ENCODE measurements around the gene RAD50.
"Not testable (repeated sequence)": the region's sequence is repeated elsewhere in the genome, so short reads cannot be mapped to it uniquely, and the experiment has no call there.

The RAD50 gene

GRCh38 chr5:132629230-132629944 lies 72.6 kb downstream of the RAD50 start:
- ATAC-seq (ENCODE audit: low read depth) (no peak), DNase-seq (ENCODE audit: low spot score in 2 of 2) (no peak)
- Mint-ChIP-seq H3K4me3 (no peak overlapping the region), H3K4me1 (peaks cover 2% of the 10 kb centered on the region), H3K27ac (peak overlapping the region; percentile 25), H3K36me3 (peaks cover 35% of the 10 kb centered on the region), H3K9me3 (no peaks in the 10 kb centered on the region), H3K27me3 (no peaks in the 10 kb centered on the region)

- not testable (repeated sequence) for H3K4me3 Mint-ChIP-seq; H3K9me3 Mint-ChIP-seq; ATAC-seq (ENCODE audit: low read depth); DNase-seq (ENCODE audit: low spot score in 2 of 2); H3K27ac Mint-ChIP-seq; H3K4me1 Mint-ChIP-seq; H3K27me3 Mint-ChIP-seq
- peaks cover 33% of the 10 kb centered on the region for H3K36me3 Mint-ChIP-seq
These were observed 76.8 kb downstream of the RAD50 start for GRCh38 chr5:132633587-132633986.

GRCh38 chr5:132635873-132636272 lies 79.1 kb downstream of the RAD50 start:
- H3K4me3 Mint-ChIP-seq: no peak overlapping the region
- H3K4me1 Mint-ChIP-seq: no peaks in the 10 kb centered on the region
- no peaks in the 10 kb centered on the region for H3K9me3 Mint-ChIP-seq
- peaks cover 33% of the 10 kb centered on the region for H3K36me3 Mint-ChIP-seq
- no peak for ATAC-seq (ENCODE audit: low read depth)
- no peaks in the 10 kb centered on the region for H3K27me3 Mint-ChIP-seq
- no peak overlapping the region for H3K27ac Mint-ChIP-seq
- DNase-seq (ENCODE audit: low spot score in 2 of 2): no peak

- DNase-seq (ENCODE audit: low spot score in 2 of 2): no peak
- Mint-ChIP-seq H3K27ac (no peak overlapping the region), H3K4me1 (no peaks in the 10 kb centered on the region), H3K27me3 (no peaks in the 10 kb centered on the region), H3K9me3 (no peaks in the 10 kb centered on the region), H3K36me3 (peaks cover 27% of the 10 kb centered on the region), H3K4me3 (no peak overlapping the region)
- no peak for ATAC-seq (ENCODE audit: low read depth)
These were observed 80.5 kb downstream of the RAD50 start for GRCh38 chr5:132637241-132637640.

- no peak for DNase-seq (ENCODE audit: low spot score in 2 of 2)
- no peak overlapping the region for H3K4me3 Mint-ChIP-seq
- H3K36me3 Mint-ChIP-seq: peaks cover 28% of the 10 kb centered on the region
- no peak overlapping the region for H3K27ac Mint-ChIP-seq
- H3K9me3 Mint-ChIP-seq: no peaks in the 10 kb centered on the region
- no peak for ATAC-seq (ENCODE audit: low read depth)
- no peaks in the 10 kb centered on the region for H3K27me3 Mint-ChIP-seq
- no peaks in the 10 kb centered on the region for H3K4me1 Mint-ChIP-seq
These were observed 82.9 kb downstream of the RAD50 start for GRCh38 chr5:132639706-132640130.

- DNase-seq (ENCODE audit: low spot score in 2 of 2) (no peak), ATAC-seq (ENCODE audit: low read depth) (no peak)
- Mint-ChIP-seq H3K36me3 (peaks cover 33% of the 10 kb centered on the region), H3K27me3 (no peaks in the 10 kb centered on the region), H3K4me3 (no peak overlapping the region), H3K4me1 (no peaks in the 10 kb centered on the region), H3K9me3 (no peaks in the 10 kb centered on the region), H3K27ac (no peak overlapping the region)
These were observed 83.8 kb downstream of the RAD50 start for GRCh38 chr5:132640613-132641012.

- no peaks in the 10 kb centered on the region for H3K9me3 Mint-ChIP-seq
- DNase-seq (ENCODE audit: low spot score in 2 of 2): no peak
- H3K36me3 Mint-ChIP-seq: peaks cover 31% of the 10 kb centered on the region
- no peak for ATAC-seq (ENCODE audit: low read depth)
- H3K4me1 Mint-ChIP-seq: no peaks in the 10 kb centered on the region
- no peak overlapping the region for H3K4me3 Mint-ChIP-seq
- H3K27ac Mint-ChIP-seq: no peak overlapping the region
- H3K27me3 Mint-ChIP-seq: no peaks in the 10 kb centered on the region
These were observed 84.5 kb downstream of the RAD50 start for GRCh38 chr5:132641241-132641723.

- H3K27ac Mint-ChIP-seq: no peak overlapping the region
- H3K4me3 Mint-ChIP-seq: no peak overlapping the region
- H3K36me3 Mint-ChIP-seq: peaks cover 31% of the 10 kb centered on the region
- ATAC-seq (ENCODE audit: low read depth): no peak
- DNase-seq (ENCODE audit: low spot score in 2 of 2): no peak
- H3K27me3 Mint-ChIP-seq: no peaks in the 10 kb centered on the region
- no peaks in the 10 kb centered on the region for H3K4me1 Mint-ChIP-seq
- no peaks in the 10 kb centered on the region for H3K9me3 Mint-ChIP-seq
These were observed 85.1 kb downstream of the RAD50 start for GRCh38 chr5:132641841-132642240.

- Mint-ChIP-seq H3K27me3 (no peaks in the 10 kb centered on the region), H3K4me1 (no peaks in the 10 kb centered on the region), H3K9me3 (peaks cover 9% of the 10 kb centered on the region), H3K4me3 (no peak overlapping the region), H3K36me3 (peaks cover 23% of the 10 kb centered on the region), H3K27ac (no peak overlapping the region)
- DNase-seq (ENCODE audit: low spot score in 2 of 2): no peak
- ATAC-seq (ENCODE audit: low read depth): no peak
These were observed 87.4 kb downstream of the RAD50 start for GRCh38 chr5:132644177-132644576.

GRCh38 chr5:132646583-132647266 lies 89.9 kb downstream of the RAD50 start:
- H3K27me3 Mint-ChIP-seq: no peaks in the 10 kb centered on the region
- DNase-seq (ENCODE audit: low spot score in 2 of 2) (no peak), ATAC-seq (ENCODE audit: low read depth) (no peak)
- peaks cover 11% of the 10 kb centered on the region for H3K9me3 Mint-ChIP-seq
- H3K36me3 Mint-ChIP-seq: peaks cover 18% of the 10 kb centered on the region
- no peaks in the 10 kb centered on the region for H3K4me1 Mint-ChIP-seq
- no peak overlapping the region for H3K4me3 Mint-ChIP-seq
- H3K27ac Mint-ChIP-seq: no peak overlapping the region

GRCh38 chr5:132647473-132647872 lies 90.7 kb downstream of the RAD50 start:
- Mint-ChIP-seq H3K4me1 (no peaks in the 10 kb centered on the region), H3K27me3 (no peaks in the 10 kb centered on the region), H3K9me3 (peaks cover 11% of the 10 kb centered on the region), H3K4me3 (no peak overlapping the region), H3K27ac (no peak overlapping the region), H3K36me3 (peaks cover 15% of the 10 kb centered on the region)
- ATAC-seq (ENCODE audit: low read depth): no peak
- DNase-seq (ENCODE audit: low spot score in 2 of 2): no peak

- Mint-ChIP-seq H3K27me3 (no peaks in the 10 kb centered on the region), H3K36me3 (peaks cover 8% of the 10 kb centered on the region), H3K4me1 (no peaks in the 10 kb centered on the region), H3K27ac (no peak overlapping the region), H3K9me3 (peaks cover 11% of the 10 kb centered on the region), H3K4me3 (no peak overlapping the region)
- no peak for DNase-seq (ENCODE audit: low spot score in 2 of 2)
- ATAC-seq (ENCODE audit: low read depth): no peak
These were observed 91.6 kb downstream of the RAD50 start for GRCh38 chr5:132648355-132648754.

GRCh38 chr5:132651838-132652469 lies 95.2 kb downstream of the RAD50 start:
- H3K4me1 Mint-ChIP-seq: peaks cover 6% of the 10 kb centered on the region
- H3K27ac Mint-ChIP-seq: no peak overlapping the region
- DNase-seq (ENCODE audit: low spot score in 2 of 2): no peak
- H3K27me3 Mint-ChIP-seq: peaks cover 9% of the 10 kb centered on the region
- peaks cover 11% of the 10 kb centered on the region for H3K9me3 Mint-ChIP-seq
- peaks cover 3% of the 10 kb centered on the region for H3K36me3 Mint-ChIP-seq
- no peak overlapping the region for H3K4me3 Mint-ChIP-seq
- ATAC-seq (ENCODE audit: low read depth): no peak

- H3K9me3 Mint-ChIP-seq: peaks cover 2% of the 10 kb centered on the region
- H3K4me1 Mint-ChIP-seq: peaks cover 6% of the 10 kb centered on the region
- no peak overlapping the region for H3K4me3 Mint-ChIP-seq
- no peak overlapping the region for H3K27ac Mint-ChIP-seq
- DNase-seq (ENCODE audit: low spot score in 2 of 2) (no peak), ATAC-seq (ENCODE audit: low read depth) (no peak)
- H3K27me3 Mint-ChIP-seq: peaks cover 12% of the 10 kb centered on the region
- H3K36me3 Mint-ChIP-seq: no peaks in the 10 kb centered on the region
These were observed 96.9 kb downstream of the RAD50 start for GRCh38 chr5:132653716-132654115.

Measured in memory B cell (primary cell).